D721Med (cell line): ENCODE measurements around the gene MDK.

Experiments used
- DNase-seq: peaks from one replicate; pipeline ENCODE4 v3.0.0; 2011; ENCODE audit warnings: low spot score; ENCODE audit not compliant: insufficient read length
- FAIRE-seq: peaks from 2 replicates; lab custom pipeline; 2011; peaks lifted over from hg19 to GRCh38; lab: Jason Lieb, UNC
- CTCF ChIP-seq: IDR thresholded peaks from 2 replicates; pipeline ENCODE4 v1.5.1; 2012; ENCODE audit warnings: mild to moderate bottlenecking, control low read depth; ENCODE audit not compliant: insufficient read depth; ENCODE audit errors: missing control alignments

The MDK gene

GRCh38 chr11:46421257-46421880, 39.9 kb downstream of the MDK start:
- peak; percentile 46 for DNase-seq
- FAIRE-seq = peak; percentile 87
- no peak for TF ChIP-seq CTCF

DNA sequence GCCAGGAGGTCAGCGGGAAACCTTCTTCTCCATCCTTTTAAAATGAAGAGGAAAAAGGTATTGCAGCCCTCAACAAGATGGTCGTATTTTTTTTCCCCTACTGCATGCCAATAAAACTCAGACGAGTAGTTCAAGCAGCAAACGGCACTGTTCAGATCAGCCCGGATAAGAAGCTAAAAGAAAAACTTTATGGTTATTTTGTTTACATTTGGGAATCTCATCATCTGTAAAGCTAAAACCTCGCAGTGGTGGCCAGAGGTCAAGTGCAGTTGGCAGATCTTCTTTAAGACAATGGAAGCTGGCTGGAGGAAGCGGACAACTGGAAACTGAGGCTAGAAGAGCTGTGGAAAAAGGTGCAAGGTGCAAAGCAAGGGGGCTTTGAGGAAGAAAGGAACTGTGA, 41.1 kb downstream of the MDK start:
- no peak for TF ChIP-seq CTCF

DNA sequence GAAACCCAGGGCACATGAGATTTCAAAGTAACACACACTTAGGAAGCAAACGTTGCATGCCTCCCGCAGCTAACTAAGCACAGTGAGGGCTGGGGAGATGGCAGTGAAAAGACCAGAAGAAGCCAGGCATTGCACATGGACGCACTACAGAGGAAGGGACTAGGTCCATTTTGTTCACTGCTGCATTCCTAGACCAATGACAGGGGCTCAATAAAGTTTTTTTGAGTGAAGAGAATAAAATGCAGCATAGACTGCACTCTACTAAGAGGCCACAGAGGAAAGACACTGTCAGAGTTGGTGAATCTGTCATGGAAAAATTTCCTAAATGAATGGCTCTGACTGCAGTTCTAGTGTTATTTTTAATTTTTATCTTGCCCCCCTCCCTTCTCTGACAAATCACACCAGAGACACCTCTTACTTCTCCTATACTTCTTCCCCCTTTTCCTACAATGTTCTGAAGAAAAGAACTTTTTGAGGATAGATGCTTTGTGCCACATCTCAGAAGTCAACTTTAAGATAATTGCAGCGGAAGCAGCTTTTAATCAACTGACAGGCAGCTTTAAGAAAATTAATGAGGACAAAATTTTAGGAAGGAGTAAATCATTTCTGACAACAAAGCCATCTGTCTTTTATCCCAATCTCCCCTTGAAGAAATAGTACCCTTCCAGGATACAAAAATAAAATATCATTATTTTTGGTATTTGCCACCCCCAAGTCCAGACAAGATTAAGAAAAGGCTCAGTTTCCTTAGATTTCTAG, 44.9 kb downstream of the MDK start:
- FAIRE-seq (no peak), DNase-seq (no peak)
- no peak for TF ChIP-seq CTCF

More for the DNA sequence above, 41.1 kb downstream of the MDK start:
- DNase-seq (no peak), FAIRE-seq (no peak)

GRCh38 chr11:46427364-46427763, 45.9 kb downstream of the MDK start:
- FAIRE-seq = no peak
- no peak for TF ChIP-seq CTCF
- DNase-seq = no peak

GRCh38 chr11:46429717-46430116, 48.2 kb downstream of the MDK start:
- TF ChIP-seq CTCF = no peak
- DNase-seq (no peak), FAIRE-seq (no peak)

GRCh38 chr11:46431211-46431610, 49.7 kb downstream of the MDK start:
- no peak for FAIRE-seq
- no peak for DNase-seq
- no peak for TF ChIP-seq CTCF
